Osteoblast (primary cell): Measurements from ENCODE around the gene TMCO6. TPM values are rescaled to one million over a fixed set of nuclear protein-coding genes. Genes with fewer than 3 reads are reported as not detected.

Source experiments
- DNase-seq: peaks from one replicate; pipeline ENCODE4 v3.0.0; 2011; ENCODE audit warnings: low spot score, mixed read lengths; ENCODE audit not compliant: insufficient read length; ENCODE audit errors: missing footprints
- H2AFZ ChIP-seq: 2 replicates; pipeline ENCODE4 v1.6.0; 2011; ENCODE audit warnings: mild to moderate bottlenecking, low read length
- H3K27ac ChIP-seq: 2 replicates; pipeline ENCODE4 v1.5.1; 2011; ENCODE audit warnings: mild to moderate bottlenecking, low read depth, low read length, moderate library complexity
- H3K27me3 ChIP-seq: 2 replicates; pipeline ENCODE4 v1.6.0; 2012; ENCODE audit warnings: mild to moderate bottlenecking, control low read depth, inconsistent platforms, low read length, moderate library complexity; ENCODE audit not compliant: insufficient read depth
- H3K36me3 ChIP-seq: 2 replicates; pipeline ENCODE4 v1.5.1; 2011; ENCODE audit warnings: mild to moderate bottlenecking, low read length, control low read depth, moderate library complexity; ENCODE audit not compliant: insufficient read depth
- H3K4me1 ChIP-seq: 2 replicates; pipeline ENCODE4 v1.5.1; 2011; ENCODE audit warnings: mild to moderate bottlenecking, low read length, control low read depth, moderate library complexity; ENCODE audit not compliant: insufficient read depth
- H3K4me2 ChIP-seq: 2 replicates; pipeline ENCODE4 v1.6.0; 2011; ENCODE audit warnings: mild to moderate bottlenecking, low read length; ENCODE audit not compliant: insufficient read depth
- H3K4me3 ChIP-seq: fragments of 200-600 bp; sonication (generic); 3 replicates; pipeline ENCODE4 v1.5.1; 2012; ENCODE audit warnings: mild to moderate bottlenecking, low read length, inconsistent platforms; ENCODE audit not compliant: insufficient read depth
- H3K79me2 ChIP-seq: 2 replicates; pipeline ENCODE4 v1.6.0; 2012; ENCODE audit warnings: mild to moderate bottlenecking, low read length, control low read depth, inconsistent platforms; ENCODE audit not compliant: insufficient read depth
- H3K9me3 ChIP-seq: 2 replicates; pipeline ENCODE4 v1.5.1; 2011; ENCODE audit warnings: low read depth, low read length, control low read depth
- H4K20me1 ChIP-seq: 2 replicates; pipeline ENCODE4 v1.6.0; 2012; ENCODE audit warnings: mild to moderate bottlenecking, low read length, control low read depth; ENCODE audit not compliant: insufficient read depth
- CTCF ChIP-seq: IDR thresholded peaks from 2 replicates; pipeline ENCODE4 v1.5.1; 2011; ENCODE audit warnings: mild to moderate bottlenecking, low read depth, low read length, moderate library complexity; ENCODE audit errors: extremely low read depth
- total RNA-seq: library from RNA; depleted of rRNA; stranded (reverse); fragments of >200 nt; gene quantifications from 2 replicates; pipeline ENCODE4 v1.2.3, GENCODE V29; 2012

The TMCO6 gene
- total RNA-seq, 1 donor, result 8.3 TPM

- peak within 1 kb of the TSS; percentile 15 for H3K27ac ChIP-seq
- peak within 1 kb of the TSS; percentile 72 for H3K4me3 ChIP-seq
- H3K27me3 ChIP-seq, result peaks cover 7% of the 10 kb centered on the region
- H3K4me1 ChIP-seq, result peaks cover 28% of the 10 kb centered on the region
- H4K20me1 ChIP-seq, result no peaks in the 10 kb centered on the region
- peak; percentile 2 for TF ChIP-seq CTCF
- H3K9me3 ChIP-seq, result no peaks in the 10 kb centered on the region
- peak within 1 kb of the TSS; percentile 97 for H2AFZ ChIP-seq
- peak; percentile 78 for DNase-seq
- H3K4me2 ChIP-seq, result peak within 1 kb of the TSS; percentile 92
- H3K36me3 ChIP-seq, result no peaks in the 10 kb centered on the region
- H3K79me2 ChIP-seq, result no peaks in the 10 kb centered on the region
Observed at GRCh38 chr5:140633021-140633471, 6.2 kb upstream of the TMCO6 start, which contains the start of gene CD14. TSS of gene CD14 (minus strand) at chr5:140633175. CDS start at chr5:140633071, 104 bp downstream.

GRCh38 chr5:140633501-140633900, 5.8 kb upstream of the TMCO6 start:
- no peaks in the 10 kb centered on the region for H4K20me1 ChIP-seq
- no peaks in the 10 kb centered on the region for H3K9me3 ChIP-seq
- DNase-seq, result no peak
- H3K27me3 ChIP-seq, result peaks cover 7% of the 10 kb centered on the region
- H3K27ac ChIP-seq, result no peak overlapping the region
- no peaks in the 10 kb centered on the region for H3K79me2 ChIP-seq
- peak overlapping the region; percentile 92 for H3K4me2 ChIP-seq
- no peak for TF ChIP-seq CTCF
- no peaks in the 10 kb centered on the region for H3K36me3 ChIP-seq
- H3K4me1 ChIP-seq, result peaks cover 28% of the 10 kb centered on the region
- H3K4me3 ChIP-seq, result peak overlapping the region; percentile 72
- H2AFZ ChIP-seq, result no peak overlapping the region

DNA sequence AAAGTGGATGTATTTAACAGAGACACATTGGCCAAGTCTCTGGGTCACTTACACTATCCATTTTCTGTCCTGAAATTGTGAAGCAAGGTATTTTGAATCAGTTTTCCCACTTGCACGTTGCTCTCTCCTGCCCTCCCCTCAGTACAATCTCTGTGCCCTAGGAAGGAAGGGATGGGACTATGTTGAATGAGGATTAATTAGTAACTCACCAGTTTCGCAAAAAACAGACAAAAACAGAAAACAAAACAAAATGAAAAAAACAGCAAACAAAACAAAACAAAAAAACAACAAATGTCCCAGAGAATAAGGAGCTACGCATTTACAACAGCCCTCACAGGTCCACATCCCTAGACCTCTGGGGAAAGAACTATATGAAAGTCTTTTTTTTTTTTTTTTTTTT, 5.1 kb upstream of the TMCO6 start:
- DNase-seq, result no peak
- H3K27me3 ChIP-seq, result peaks cover 7% of the 10 kb centered on the region

More for the DNA sequence above, 5.1 kb upstream of the TMCO6 start:
- Histone ChIP-seq H3K9me3 (no peaks in the 10 kb centered on the region), H3K79me2 (no peaks in the 10 kb centered on the region), H3K36me3 (no peaks in the 10 kb centered on the region), H3K4me1 (peaks cover 33% of the 10 kb centered on the region), H3K4me3 (no peak overlapping the region), H2AFZ (no peak overlapping the region), H3K27ac (no peak overlapping the region), H3K4me2 (no peak overlapping the region), H4K20me1 (no peaks in the 10 kb centered on the region)
- TF ChIP-seq CTCF, result no peak
